Lower leg skin (tissue), 3 donors: ENCODE results near the gene LRRC32.

Experiments used
- CTCF ChIP-seq, 3 donors: fragments of 450-650 bp; IDR thresholded peaks; one replicate each; pipeline ENCODE4 v1.5.1; 2016; ENCODE audit warnings: antibody characterized with exemption in 3 of 3, mild to moderate bottlenecking in 3 of 3, moderate library complexity in 2 of 3
- POLR2A ChIP-seq, 2 donors: fragments of 450-650 bp; IDR thresholded peaks; one replicate each; pipeline ENCODE4 v1.6.1; 2016 to 2017; ENCODE audit warnings: antibody characterized with exemption in 2 of 2, mild to moderate bottlenecking in 1 of 2, moderate library complexity in 1 of 2

GRCh38 chr11:76654980-76655379 lies 15.6 kb downstream of the LRRC32 start:
- no peak for TF ChIP-seq CTCF (IDR thresholded peaks at IDR 0.05)
- TF ChIP-seq POLR2A (IDR thresholded peaks at IDR 0.05): no peak
